A673 (cell line): Measurements from ENCODE around the gene SCAP.

Experiments
- CTCF ChIP-seq: fragments of 300-800, 200-600 bp; sonication (generic); conservative IDR thresholded peaks from 2 replicates; pipeline ENCODE4 v1.5.1; 2017; ENCODE audit warnings: low read depth, mild to moderate bottlenecking, antibody characterized with exemption, low read length, moderate library complexity, mixed read lengths
- EZH2 ChIP-seq: fragments of 200-600 bp; sonication (generic); IDR thresholded peaks from 2 replicates; pipeline ENCODE4 v1.6.1; 2017; ENCODE audit warnings: borderline replicate concordance, low read depth, mild to moderate bottlenecking, mixed read lengths, antibody characterized with exemption, low read length; ENCODE audit not compliant: poor library complexity, severe bottlenecking

GRCh38 chr3:47378869-47379268 is 96.9 kb downstream of the SCAP start:
- TF ChIP-seq EZH2 (no peak), CTCF (no peak)
